ENCODE results near the gene POU6F1.

- TF ChIP-seq YY1 (IDR thresholded peaks at IDR 0.05; ENCODE audit: low read depth): peak; percentile 91
- peak; percentile 70 for TF ChIP-seq MAX (IDR thresholded peaks at IDR 0.05)
- TF ChIP-seq NFIC (IDR thresholded peaks at IDR 0.05): no peak
Observed at GRCh38 chr12:51172515-51173431, 45.1 kb downstream of the POU6F1 start, which contains the start of gene TFCP2.

Measured in Ishikawa (cell line).